ENCODE measurements around the gene STIP1. TPM values are rescaled to one million over a fixed set of nuclear protein-coding genes. Genes with fewer than 3 reads are reported as not detected.
"Not testable (repeated sequence)": the region's sequence is repeated elsewhere in the genome, so short reads cannot be mapped to it uniquely, and the experiment has no call there.

Gene STIP1
- total RNA-seq, 1 donor = 77.3 TPM

DNA sequence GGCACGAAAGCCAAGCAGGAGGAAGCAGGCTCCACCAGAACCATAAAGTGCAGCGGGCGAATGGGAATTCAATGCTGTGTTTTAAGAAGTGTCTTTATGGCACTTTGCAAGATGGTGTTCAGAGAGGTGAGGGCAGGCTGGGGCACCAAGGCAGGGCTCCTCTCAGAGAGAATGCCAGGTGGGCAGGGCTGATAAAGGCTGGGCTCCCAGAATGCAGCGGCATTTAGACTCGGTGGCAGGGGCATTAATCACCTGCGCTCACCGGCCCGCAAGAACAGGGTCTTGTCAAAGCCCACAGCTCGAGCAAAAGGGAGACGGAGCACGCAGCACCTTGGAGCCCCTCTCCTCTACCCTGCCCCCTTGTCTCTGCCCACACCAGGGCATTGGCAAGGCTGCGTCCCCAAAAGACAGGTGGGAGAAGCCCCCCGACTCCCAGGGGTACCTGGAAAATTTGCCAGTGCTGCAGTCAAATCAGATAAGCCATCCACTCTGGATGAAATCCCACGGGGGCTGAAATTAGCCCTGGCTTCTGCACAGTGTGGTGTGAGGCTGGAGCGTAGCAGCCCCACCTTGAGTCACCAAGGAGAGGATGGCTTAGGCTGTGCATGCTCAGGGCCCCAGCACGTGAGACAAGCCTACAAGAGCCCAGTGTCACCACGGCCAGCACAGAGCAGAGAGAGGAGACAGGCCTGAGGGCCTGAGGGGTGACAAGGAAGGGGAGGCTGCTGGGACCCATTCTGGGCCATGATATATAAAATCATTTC lies 28.2 kb upstream of the STIP1 start:
- no peak for DNase-seq (ENCODE audit: low read depth in 2 of 3, low spot score in 2 of 3)

DNA sequence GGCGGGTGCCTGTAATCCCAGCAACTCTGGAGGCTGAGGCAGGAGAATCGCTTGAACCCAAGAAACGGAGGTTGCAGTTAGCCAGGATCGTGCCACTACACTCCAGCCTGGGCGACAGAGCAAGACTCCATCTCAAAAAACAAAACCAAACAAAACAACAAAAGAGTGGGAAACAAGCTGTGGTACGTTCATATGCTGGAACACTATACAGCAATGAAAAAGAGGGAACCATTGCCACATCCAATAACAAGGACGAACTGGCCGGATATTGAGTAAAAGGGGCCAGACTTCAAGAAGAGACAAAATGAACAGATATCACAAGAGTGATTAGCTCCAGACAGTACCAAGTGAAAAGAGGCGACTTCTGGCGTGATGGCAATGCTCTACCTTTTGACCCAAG lies 24.9 kb upstream of the STIP1 start:
- no peak for DNase-seq (ENCODE audit: low read depth in 2 of 3, low spot score in 2 of 3)

DNA sequence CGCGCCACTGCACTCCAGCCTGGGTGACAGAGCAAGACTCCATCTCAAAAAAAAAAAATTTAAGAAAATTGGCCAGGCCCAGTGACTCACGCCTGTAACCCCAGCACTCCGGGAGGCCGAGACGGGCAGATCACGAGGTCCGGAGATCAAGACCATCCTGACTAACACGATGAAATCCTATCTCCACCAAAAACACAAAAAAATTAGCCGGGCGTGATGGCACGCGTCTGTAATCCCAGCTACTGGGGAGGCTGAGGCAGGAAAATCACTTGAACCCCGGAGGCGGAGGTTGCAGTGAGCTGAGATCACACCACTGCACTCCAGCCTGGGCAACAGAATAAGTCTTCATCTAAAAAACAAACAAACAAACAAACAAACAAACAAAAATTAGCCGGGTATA lies 23.2 kb upstream of the STIP1 start:
- not testable (repeated sequence) for DNase-seq (ENCODE audit: low read depth in 2 of 3, low spot score in 2 of 3)

DNA sequence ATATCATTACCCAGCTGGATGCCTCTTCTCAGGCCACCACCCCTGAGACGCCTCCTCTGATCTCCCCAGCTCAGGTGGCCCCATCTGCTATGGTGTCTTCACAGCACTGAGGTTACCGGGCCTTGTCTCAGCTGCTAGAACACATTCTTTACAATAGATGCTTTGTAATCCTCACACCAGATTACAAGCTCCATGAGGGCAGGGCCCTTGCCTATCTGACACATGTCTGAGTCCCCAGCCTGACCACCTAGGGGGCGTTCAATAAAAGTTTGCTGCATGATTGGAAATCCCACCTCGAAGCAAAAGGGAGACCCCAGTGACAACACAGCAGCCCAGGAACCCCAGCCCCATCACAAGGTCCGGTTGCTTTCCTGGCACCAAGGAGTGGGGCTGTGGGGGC lies 22.0 kb upstream of the STIP1 start:
- DNase-seq (ENCODE audit: low read depth in 2 of 3, low spot score in 2 of 3) = no peak

DNA sequence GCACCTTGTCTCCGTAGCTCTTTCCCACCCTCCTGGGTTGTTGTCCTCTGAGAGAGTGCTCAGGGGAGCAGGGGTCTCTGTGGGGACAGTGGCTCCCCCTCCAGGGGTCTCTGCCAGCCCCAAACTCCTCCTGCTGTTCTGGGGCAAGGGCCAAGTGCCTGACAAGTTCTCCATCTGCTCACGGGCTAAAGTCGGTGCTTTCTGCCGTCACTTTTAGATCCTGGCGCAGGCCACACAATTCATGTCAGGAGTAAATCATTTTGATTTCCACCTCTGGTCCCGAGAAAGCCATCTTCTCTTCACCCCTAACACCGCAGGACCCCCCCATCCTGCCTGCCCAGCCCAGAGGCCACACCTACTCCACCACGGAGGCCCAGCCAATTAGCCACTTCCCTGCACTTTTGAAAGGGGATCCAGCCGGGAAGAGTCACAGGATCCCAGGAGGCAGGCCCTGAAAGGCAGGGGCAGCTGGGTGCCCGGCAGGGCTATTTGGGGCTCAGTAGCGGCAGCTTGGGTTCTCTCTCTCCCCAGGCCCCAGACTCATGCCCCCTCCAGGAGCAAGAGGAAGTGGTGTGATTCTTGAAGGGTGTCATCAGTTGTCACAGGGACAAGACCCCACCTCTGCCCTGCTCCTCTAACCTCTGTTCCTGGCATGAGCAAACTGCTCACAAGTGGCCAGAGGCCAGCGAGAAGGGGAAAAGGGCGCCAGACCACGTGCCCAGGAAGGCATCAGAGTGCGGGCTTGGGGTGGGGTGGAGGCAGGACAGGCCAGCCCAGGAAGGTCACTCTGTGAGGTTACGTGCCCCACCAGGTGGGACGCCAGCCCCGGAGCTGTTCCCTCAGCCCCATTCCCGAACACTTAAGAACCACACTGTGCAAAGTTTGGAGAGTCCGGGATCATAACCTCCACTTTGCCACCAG lies 21.3 kb upstream of the STIP1 start:
- DNase-seq (ENCODE audit: low read depth in 2 of 3, low spot score in 2 of 3) = no peak

DNA sequence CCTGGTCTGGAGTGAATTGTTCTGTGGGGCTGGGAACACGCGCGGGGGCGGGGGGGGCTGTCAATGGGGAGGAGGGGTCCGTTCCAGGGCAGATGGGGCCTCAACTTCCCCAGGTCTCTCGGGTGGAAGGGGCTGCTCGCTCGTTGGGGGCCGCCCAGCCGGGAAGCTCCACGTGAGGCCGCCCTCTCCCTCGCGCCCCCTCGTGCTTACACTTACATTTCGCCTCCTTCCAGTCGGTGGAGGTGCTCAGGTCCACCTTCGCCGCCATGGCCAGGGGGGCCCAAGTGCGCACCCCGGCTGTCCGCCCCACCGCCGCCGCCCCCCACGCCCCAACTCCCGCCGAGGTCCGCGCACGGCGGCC lies 20.5 kb upstream of the STIP1 start:
- peak in 1 of 3 donors; percentile 24 for DNase-seq (ENCODE audit: low read depth in 2 of 3, low spot score in 2 of 3)

DNA sequence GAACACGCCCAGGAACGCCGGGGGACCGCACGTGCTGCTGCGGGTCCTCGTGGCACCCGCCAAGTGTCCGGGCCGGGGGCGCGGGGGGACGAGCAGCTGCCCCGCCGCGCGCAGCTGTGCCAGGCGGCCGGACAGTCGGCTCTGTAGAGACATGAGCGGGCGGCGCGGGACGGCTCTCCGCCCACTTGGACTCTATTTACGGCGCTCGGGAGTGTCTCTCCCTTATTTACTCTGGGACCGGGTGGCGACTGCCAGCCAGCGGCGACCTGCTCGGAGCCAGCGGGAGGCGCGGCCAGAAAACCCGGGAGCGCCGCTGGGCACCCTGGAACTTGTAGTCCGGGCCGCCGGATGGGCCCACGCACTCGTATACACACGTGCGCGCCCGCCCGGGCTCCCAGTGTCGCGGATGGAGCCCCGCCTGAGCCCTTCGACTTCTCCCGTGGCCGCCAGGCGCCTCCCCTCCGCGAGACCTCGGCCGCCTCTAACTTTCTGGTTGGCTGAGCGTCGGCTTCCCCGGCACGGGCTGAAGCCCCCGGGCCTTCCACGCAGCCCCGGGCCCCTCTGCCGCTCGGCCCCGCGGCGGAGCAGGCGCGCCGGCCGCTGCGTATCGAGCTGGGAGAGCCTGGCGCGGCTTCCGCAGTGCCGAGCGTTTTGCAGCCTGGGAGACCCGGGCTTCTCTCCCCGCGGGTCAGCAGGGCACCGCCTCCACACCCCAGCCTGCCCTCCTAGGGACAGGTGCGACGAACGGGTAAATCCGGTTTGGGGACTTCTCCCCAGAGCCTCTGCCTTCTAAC lies 19.9 kb upstream of the STIP1 start, which contains the start of gene MACROD1:
MACROD1 (minus strand) TSS at position 272 of the 794 bp plus-strand sequence; CDS start at position 153, 119 bp downstream.
- DNase-seq (ENCODE audit: low read depth in 2 of 3, low spot score in 2 of 3) = peak; percentile 44 to 64 (median 53)

DNA sequence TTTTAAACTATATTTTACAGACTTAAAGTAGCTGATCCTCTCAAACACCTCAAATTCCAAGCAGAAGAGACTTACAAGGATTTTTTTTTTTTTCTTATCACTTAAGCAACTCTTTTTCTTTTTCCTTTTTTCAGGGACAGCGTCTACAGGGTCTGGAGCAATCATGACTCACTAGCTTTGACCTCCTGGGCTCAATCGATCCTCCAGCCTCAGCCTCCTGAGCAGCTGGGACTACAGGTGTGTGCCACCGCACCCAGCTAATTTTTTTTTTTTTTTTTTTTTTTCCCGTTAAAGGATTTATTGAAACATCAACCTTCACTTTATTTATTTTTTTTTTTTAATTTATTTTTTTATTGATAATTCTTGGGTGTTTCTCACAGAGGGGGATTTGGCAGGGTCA lies 15.6 kb upstream of the STIP1 start:
- no peak for DNase-seq (ENCODE audit: low read depth in 2 of 3, low spot score in 2 of 3)

DNA sequence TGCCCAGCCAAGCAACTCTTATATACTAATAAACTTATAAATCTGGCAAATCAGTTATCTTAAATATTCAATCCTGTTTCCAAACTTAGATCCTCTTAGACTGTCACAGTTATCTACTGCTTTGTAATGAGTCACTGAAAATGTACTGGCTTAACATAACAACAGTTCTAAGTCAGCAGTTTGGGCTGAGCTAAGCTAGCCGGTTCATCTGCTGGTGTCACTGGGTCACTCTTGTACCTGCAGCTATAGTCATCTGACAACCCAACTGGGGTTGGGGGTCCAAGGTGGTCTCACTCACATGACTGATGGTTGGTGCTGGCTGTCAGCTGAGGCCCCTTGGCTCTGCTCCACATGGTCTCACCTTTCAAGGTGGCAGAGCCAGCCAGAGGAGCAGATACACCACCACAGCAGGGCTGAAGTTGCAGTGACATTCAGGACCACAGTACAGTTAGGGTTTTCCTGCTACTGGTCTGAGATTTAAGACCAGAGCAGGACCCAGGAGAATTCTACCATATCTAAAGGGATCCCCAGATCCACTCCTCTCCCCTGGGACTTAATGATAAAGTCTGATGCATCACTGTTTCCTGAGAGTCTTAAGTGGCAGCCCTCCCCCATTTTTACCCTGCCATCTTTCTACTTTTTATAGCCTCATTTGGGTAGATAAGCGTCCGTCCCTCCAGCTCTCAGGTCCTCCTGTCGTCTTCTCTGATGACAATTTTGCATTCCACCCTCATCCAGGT lies 12.2 kb upstream of the STIP1 start:
- no peak for DNase-seq (ENCODE audit: low read depth in 2 of 3, low spot score in 2 of 3)

DNA sequence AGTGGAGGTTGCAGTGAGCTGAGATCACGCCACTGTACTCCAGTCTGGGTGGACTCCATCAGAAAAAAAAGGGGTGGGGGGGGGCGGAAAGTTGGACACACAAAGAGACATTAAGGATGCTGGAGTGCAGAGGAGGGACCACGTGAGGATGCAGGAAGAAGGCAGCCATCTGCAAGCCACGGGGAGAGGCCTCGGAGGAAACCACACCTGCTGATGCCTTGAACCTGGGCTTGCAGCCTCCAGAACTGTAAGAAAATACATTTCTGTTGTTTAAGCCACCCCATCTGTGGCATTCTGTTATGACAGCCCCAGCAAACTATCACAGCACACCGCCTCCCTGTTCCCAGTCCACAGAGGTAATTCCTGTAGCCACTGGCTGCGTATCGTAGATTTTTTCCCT lies 9.2 kb upstream of the STIP1 start:
- no peak for DNase-seq (ENCODE audit: low read depth in 2 of 3, low spot score in 2 of 3)

DNA sequence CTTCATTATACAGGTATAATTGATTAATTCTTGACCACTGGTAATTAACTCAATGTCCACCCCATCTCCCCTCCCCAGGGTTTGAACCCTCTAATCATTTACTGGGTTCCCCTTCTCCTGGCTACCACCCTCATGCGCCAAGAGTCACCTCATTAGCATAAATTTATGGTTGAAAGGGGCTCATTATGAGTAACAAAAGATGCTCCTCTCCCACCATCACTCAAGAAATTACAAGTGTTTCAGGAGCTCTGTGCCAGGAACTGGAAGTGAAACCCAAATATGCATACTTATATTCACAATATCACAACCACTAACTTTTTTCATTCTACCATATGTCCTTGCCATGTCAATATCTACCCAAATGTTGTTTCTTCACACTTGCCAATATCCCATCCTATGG lies 7.8 kb upstream of the STIP1 start:
- no peak for DNase-seq (ENCODE audit: low read depth in 2 of 3, low spot score in 2 of 3)

DNA sequence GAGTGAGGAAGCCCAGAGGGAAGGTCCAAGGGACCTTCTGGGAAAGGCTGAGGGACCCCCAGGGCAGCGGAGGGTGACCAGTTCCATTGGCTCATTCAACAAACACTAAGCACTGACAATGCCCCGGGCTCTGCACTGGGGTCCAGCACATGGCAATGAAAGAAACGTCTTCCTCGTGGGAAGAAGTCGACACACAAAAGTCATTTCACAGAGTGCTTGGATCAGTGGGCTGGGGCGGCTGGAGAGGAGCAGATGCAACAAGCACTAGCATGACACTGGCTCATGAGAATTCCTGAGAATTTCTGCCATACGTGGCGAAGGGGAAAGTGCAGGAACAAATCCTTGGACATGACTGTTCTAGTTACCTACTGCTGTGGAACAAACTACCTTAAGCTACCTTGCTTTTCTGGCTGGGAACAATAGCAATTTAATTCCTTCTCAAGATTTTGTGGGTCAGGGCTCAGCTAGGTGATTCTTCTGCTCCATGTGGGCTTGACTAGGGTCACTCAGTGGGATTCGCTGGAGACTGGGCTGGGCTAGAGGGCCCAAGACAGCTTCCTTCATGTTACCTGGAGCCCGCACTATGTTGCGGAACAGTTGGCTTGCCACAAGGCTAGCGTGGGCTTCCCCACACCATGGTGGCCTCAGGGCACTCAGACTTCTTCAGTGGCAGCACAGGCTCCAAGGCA lies 6.9 kb upstream of the STIP1 start:
- DNase-seq (ENCODE audit: low read depth in 2 of 3, low spot score in 2 of 3) = no peak

DNA sequence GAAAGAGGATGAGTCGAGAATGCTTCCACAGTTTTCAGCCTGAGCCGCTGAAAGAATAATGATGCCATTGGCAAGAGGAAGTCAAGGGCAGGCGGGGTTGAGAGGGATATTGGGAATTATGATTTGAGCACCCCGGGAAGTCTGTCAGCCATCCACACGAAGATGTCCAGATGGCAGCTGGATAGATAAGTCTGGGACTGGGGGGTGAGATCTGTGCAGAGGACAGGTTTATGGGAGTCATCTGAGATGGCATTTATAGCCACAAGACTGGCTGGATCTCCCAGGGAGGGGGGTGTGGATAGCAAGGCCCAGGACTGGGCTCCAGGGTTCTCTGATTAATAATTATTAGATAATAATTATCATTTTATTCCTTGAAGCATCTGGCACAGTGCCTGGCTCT lies 5.1 kb upstream of the STIP1 start:
- no peak for DNase-seq (ENCODE audit: low read depth in 2 of 3, low spot score in 2 of 3)

DNA sequence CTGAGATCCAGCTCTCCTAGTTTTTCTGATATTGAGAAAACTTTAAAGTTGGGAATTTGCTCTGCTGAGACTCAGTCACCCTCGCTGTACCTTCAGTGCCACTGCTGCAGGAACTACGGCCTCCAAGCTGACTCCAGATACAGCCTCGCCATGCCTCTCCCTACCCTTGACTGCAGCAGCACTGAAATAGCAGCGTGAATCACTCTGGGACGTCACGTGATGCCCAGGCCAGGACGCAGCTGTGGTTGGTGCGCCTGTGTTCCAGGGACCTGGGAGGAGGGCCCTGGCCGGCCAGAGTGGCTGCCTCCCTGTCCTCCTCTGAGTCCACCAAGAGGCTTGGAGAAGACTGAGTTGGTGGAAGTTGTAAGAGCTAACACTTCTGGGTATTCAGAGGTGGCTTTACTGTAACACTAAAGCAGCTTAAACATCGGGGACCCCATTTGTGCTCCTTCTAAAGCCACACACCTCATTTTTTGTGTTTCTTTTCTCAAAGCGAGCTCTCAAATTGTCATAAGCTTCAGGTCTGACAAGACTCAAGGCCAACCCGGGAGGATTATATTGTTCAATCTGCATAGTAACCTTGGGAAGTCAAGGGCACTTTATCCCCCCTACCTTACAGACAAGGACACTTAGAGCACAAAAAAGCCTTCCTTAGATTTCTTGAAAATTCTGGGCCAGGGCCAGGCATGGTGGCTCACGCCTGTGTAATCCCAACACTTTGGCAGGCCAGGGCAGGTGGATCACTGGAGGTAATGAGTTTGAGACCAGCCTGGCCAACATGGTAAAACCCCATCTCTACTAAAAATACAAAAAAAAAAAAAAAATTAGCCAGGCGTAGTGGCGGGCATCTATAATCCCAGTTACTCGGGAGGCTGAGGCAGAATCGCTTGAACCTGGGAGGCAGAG lies 4.2 kb upstream of the STIP1 start:
- DNase-seq (ENCODE audit: low read depth in 2 of 3, low spot score in 2 of 3) = peak in 2 of 3 donors; percentile 74

DNA sequence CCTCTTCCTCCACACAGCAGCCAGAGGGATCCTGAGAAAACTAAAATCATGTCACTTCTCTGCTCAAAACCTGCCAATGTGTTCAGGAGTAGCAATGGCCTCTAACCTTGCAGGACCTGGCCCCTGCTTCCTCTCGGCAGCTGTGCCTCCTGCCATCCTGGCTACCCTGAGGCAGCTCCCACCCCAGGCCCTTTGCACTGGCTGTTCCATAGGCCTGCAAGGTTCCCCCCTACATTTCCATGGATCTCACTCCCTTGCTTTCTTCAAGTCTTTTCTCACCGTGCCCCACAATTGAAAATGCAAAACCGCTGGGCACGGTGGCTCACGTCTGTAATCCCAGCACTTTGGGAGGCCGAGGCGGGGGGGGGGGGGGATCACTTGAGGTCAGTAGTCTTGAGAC lies 2.1 kb upstream of the STIP1 start:
- DNase-seq (ENCODE audit: low read depth in 2 of 3, low spot score in 2 of 3) = no peak

DNA sequence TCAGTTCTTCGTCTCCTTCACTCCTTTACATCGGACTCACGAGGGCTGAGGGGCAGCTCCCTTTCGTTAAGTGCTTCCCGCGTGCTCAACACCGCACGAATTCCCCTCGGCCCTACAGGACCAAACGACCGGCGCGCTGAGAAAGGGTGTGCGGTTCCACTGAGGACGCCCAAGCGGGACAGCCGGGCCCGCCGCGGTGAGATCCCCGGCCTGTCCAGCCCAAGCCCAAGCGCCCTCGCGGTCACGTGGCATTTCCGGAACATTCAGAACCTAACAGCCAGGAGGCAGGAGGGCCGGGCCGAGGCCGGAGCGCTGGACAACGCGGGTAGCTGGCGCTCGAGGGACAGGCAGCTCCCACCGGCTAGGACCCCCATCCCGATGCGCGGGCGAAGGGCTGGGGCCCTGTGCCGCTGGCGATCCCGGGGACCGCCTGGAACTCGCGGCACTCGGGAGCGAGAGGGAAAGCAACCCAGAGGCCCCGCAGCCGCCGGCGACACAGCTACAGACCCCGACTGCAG lies 737 bp upstream of the STIP1 start:
- DNase-seq (ENCODE audit: low read depth in 2 of 3, low spot score in 2 of 3) = peak in 1 of 3 donors; percentile 36

DNA sequence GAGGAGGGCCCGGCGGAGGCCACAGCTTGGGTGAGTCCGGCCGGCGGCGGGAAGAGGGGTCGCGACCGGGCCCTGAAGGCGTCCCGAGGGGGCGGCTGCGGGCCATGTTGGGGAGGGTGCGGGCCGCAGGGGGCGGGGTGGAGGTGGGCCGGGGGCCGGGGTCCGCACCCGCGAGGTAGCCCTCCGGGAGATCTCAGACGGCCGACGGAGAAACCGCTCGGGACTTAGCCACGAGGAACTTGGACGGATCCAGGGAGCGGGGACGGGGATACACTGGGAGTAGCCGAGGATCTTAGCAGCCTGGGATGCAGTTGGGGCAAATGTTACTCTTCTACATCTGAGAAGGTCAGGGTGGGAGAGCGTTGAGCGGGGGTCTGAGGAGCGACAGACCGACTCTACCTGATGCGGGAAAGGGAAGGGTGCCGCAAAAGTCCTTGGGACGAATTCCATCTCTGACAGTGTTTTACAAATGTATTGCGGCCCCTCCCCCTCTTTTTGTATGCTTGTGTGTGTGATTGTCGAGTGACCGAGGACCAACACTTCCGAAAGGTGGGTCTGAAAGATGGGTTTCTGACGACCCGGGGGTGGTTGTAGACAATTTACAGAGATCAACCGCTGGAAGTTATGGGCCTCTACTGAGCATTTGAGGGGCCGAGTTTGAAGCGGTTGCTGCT lies 658 bp downstream of the STIP1 start:
- no peak for DNase-seq (ENCODE audit: low read depth in 2 of 3, low spot score in 2 of 3)

DNA sequence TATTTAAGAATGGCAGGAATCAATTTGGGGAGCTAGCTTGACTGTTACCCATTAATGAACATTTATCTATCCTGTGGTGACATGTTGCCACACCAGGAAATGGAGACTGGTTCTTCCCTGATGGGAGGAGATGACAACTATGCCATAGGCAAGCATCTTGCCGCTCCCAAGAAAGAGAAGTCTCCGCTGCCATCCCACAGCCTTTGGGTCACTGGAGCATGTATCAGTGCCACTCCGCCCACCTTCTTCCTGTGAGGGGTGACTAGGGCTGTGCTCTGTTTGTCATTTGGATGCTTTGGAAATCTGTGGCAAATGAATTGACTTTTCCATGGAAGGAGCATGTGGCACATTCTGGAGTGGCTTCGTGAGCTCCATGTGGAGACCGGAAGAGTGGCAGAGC lies 6.5 kb downstream of the STIP1 start:
- no peak for DNase-seq (ENCODE audit: low read depth in 2 of 3, low spot score in 2 of 3)

Data from hematopoietic multipotent progenitor cell (in vitro differentiated cells).